H1 (cell line): ENCODE results near the gene RTEL1. TPM values are rescaled to one million over a fixed set of nuclear protein-coding genes. Genes with fewer than 3 reads are reported as not detected.
A peak's percentile ranks its signal among the peaks of the same experiment; 100 is the strongest.

Experiments used
- CHD7 ChIP-seq: fragments of 300-600 bp; sonication (generic); IDR thresholded peaks from 2 replicates; pipeline ENCODE4 v1.7.1; 2012; ENCODE audit warnings: low read length, moderate library complexity, mild to moderate bottlenecking, inconsistent platforms; ENCODE audit not compliant: insufficient replicate concordance
- GTF2F1 ChIP-seq: IDR thresholded peaks from 2 replicates; pipeline ENCODE4 v1.6.1; 2012; ENCODE audit warnings: low read depth, low read length, improper control_type of control experiment, borderline replicate concordance
- NANOG ChIP-seq: IDR thresholded peaks from 2 replicates; pipeline ENCODE4 v1.6.1; 2011; ENCODE audit warnings: low read length, low read depth, mild to moderate bottlenecking, inconsistent platforms; ENCODE audit not compliant: insufficient read depth, poor library complexity, severe bottlenecking
- NRF1 ChIP-seq: IDR thresholded peaks from 2 replicates; pipeline ENCODE4 v1.6.1; 2011; ENCODE audit warnings: mild to moderate bottlenecking, low read depth, low read length, improper control_type of control experiment
- POLR2AphosphoS5 ChIP-seq: IDR thresholded peaks from 2 replicates; pipeline ENCODE4 v1.6.1; 2011; ENCODE audit warnings: low read depth, low read length
- POU5F1 ChIP-seq: IDR thresholded peaks from 2 replicates; pipeline ENCODE4 v1.6.1; 2011; ENCODE audit warnings: low read depth, mild to moderate bottlenecking, low read length, moderate library complexity
- RNF2 ChIP-seq: fragments of 200-900, 300-1000 bp; sonication (generic); IDR thresholded peaks from 2 replicates; pipeline ENCODE4 v1.7.1; 2016; ENCODE audit warnings: borderline replicate concordance, low read depth, mild to moderate bottlenecking, antibody characterized with exemption, low read length; ENCODE audit not compliant: poor library complexity, severe bottlenecking; ENCODE audit errors: missing control alignments
- TAF7 ChIP-seq: optimal IDR thresholded peaks from 2 replicates; pipeline ENCODE3; 2011; ENCODE audit warnings: low read depth, mild to moderate bottlenecking, inconsistent platforms, low read length, moderate library complexity, borderline replicate concordance
- TEAD4 ChIP-seq: IDR thresholded peaks from 2 replicates; pipeline ENCODE4 v1.6.1; 2012; ENCODE audit warnings: low read depth, low read length, inconsistent platforms, mixed read lengths
- ZNF274 ChIP-seq: IDR thresholded peaks from 2 replicates; pipeline ENCODE4 v1.7.0; 2012; ENCODE audit warnings: low read length, borderline replicate concordance; ENCODE audit errors: extremely low read depth
- polyA plus RNA-seq, 7 experiments: library from polyadenylated mRNA; depleted of rRNA in 3 of 7; stranded (reverse) in 5 of 7; unstranded in 2 of 7; fragments of >200 nt in 5 of 7; fragments of 200-250 nt in 2 of 7; gene quantifications; 1 replicate in 5 of 7; 2 replicates in 1 of 7; 4 replicates in 1 of 7; pipeline versions ENCODE4 v1.2.1 to v1.2.3, GENCODE V29; 2011 to 2013; ENCODE audit warnings: missing spikeins in 2 of 7, mixed read lengths in 2 of 7
- total RNA-seq: library from RNA; stranded (reverse); fragmentation: NEBNext Ultra II Directional; extraction: Animal tissue kit (Norgen Biotek cat#: 25700); gene quantifications from 2 replicates; pipeline ENCODE4 v1.2.1, GENCODE V29; 2021

RTEL1 gene
- total and polyA plus RNA-seq, 2 of the 8 experiments (the other 6 are each of a cell fraction or from before 2014, with no cell fraction given): 16.2 to 37.1 TPM

- TF ChIP-seq CHD7 (no peak), RNF2 (no peak), POU5F1 (no peak), TEAD4 (no peak), ZNF274 (no peak), TAF7 (peak; percentile 2), POLR2AphosphoS5 (peak; percentile 56), GTF2F1 (no peak), NRF1 (peak; percentile 64), NANOG (no peak)
Measured at GRCh38 chr20:63641792-63642523, 16.2 kb upstream of the RTEL1 start (continued).
